ENCODE measurements around the gene STON2.

GRCh38 chr14:81313200-81313599 lies 86.9 kb downstream of the STON2 start:
- TF ChIP-seq CTCF (IDR thresholded peaks at IDR 0.05) (no peak), POLR2A (IDR thresholded peaks at IDR 0.05) (no peak)

Measured in ovary (tissue), 3 donors.